H1 (cell line): ENCODE measurements around the gene VSIG2. TPM values are rescaled to one million over a fixed set of nuclear protein-coding genes. Genes with fewer than 3 reads are reported as not detected.

Source experiments
- CEBPB ChIP-seq: IDR thresholded peaks from 2 replicates; pipeline ENCODE4 v1.6.1; 2012; ENCODE audit warnings: low read depth, low read length
- GTF2F1 ChIP-seq: IDR thresholded peaks from 2 replicates; pipeline ENCODE4 v1.6.1; 2012; ENCODE audit warnings: low read depth, low read length, improper control_type of control experiment, borderline replicate concordance
- KDM5A ChIP-seq: fragments of 200-600 bp; IDR thresholded peaks from 2 replicates; pipeline ENCODE4 v1.7.1; 2012; ENCODE audit warnings: mild to moderate bottlenecking, low read length, inconsistent platforms, mixed read lengths
- POLR2A ChIP-seq, 2 experiments: IDR thresholded peaks; 1 replicate in 1 of 2; 2 replicates in 1 of 2; pipeline ENCODE4 v1.6.1; 2011; ENCODE audit warnings: low read depth in 2 of 2, low read length in 2 of 2, mild to moderate bottlenecking in 2 of 2; ENCODE audit errors: control extremely low read depth in 1 of 2
- RNF2 ChIP-seq: fragments of 200-900, 300-1000 bp; sonication (generic); IDR thresholded peaks from 2 replicates; pipeline ENCODE4 v1.7.1; 2016; ENCODE audit warnings: borderline replicate concordance, low read depth, mild to moderate bottlenecking, antibody characterized with exemption, low read length; ENCODE audit not compliant: poor library complexity, severe bottlenecking; ENCODE audit errors: missing control alignments
- SIN3A ChIP-seq, 2 experiments: IDR thresholded peaks in 1 of 2; conservative IDR thresholded peaks in 1 of 2; 2 replicates each; pipeline ENCODE4 v1.6.1; 2011 to 2012; ENCODE audit warnings: low read length in 2 of 2, improper control_type of control experiment in 1 of 2, low read depth in 1 of 2, mild to moderate bottlenecking in 1 of 2
- polyA plus RNA-seq, 7 experiments: library from polyadenylated mRNA; depleted of rRNA in 3 of 7; stranded (reverse) in 5 of 7; unstranded in 2 of 7; fragments of >200 nt in 5 of 7; fragments of 200-250 nt in 2 of 7; gene quantifications; 1 replicate in 5 of 7; 2 replicates in 1 of 7; 4 replicates in 1 of 7; pipeline versions ENCODE4 v1.2.1 to v1.2.3, GENCODE V29; 2011 to 2013; ENCODE audit warnings: missing spikeins in 2 of 7, mixed read lengths in 2 of 7
- total RNA-seq: library from RNA; stranded (reverse); fragmentation: NEBNext Ultra II Directional; extraction: Animal tissue kit (Norgen Biotek cat#: 25700); gene quantifications from 2 replicates; pipeline ENCODE4 v1.2.1, GENCODE V29; 2021

The VSIG2 gene
- total and polyA plus RNA-seq, 2 of the 8 experiments (the other 6 are each of a cell fraction or from before 2014, with no cell fraction given): 0.18 TPM; not detected in 1

- TF ChIP-seq KDM5A: no peak
- no peak for TF ChIP-seq SIN3A (conservative IDR thresholded peaks at IDR 0.05 in 1 of 2, IDR thresholded peaks at IDR 0.05 in 1 of 2; ENCODE audit: low read depth in 1 of 2, low read length in 2 of 2)
- TF ChIP-seq RNF2: no peak
- TF ChIP-seq CEBPB: no peak
- no peak for TF ChIP-seq GTF2F1
- no peak for TF ChIP-seq POLR2A (IDR thresholded peaks at IDR 0.05; ENCODE audit: control extremely low read depth in 1 of 2, low read depth in 2 of 2, low read length in 2 of 2)
Observed at GRCh38 chr11:124722176-124722575, 29.9 kb downstream of the VSIG2 start (continued).
